K562 (cell line): ENCODE results near the gene SLC7A1. TPM values are rescaled to one million over a fixed set of nuclear protein-coding genes. Genes with fewer than 3 reads are reported as not detected.

Experiments
- ATAC-seq: fragments of 200-7000 bp; cut with Tn5 transposase; 3 replicates; pipeline ENCODE4 v1.9.1; 2020; ENCODE audit warnings: moderate library complexity
- BruUV-seq: library from RNA; stranded (reverse); fragments of 400-500 nt; replicated peaks from 2 replicates; lab custom pipeline; 2021; lab: Mats Ljungman, UMichigan
- CTCF ChIA-PET: fragments of 300-600 bp; formaldehyde crosslinking; extraction: SDS; loops from one replicate; lab custom pipeline; 2021; ENCODE audit warnings: low intra/inter-chr PET ratio; lab: Yijun Ruan, JAX
- POLR2A ChIA-PET: fragments of 300-600, 350-650 bp; sonication (Branson Sonifier 250); formaldehyde crosslinking; extraction: SDS; loops from one replicate; lab custom pipeline; 2021; ENCODE audit warnings: antibody characterized with exemption, inconsistent platforms; lab: Yijun Ruan, JAX
- DNase-seq, 4 experiments: peaks; one replicate each; pipeline versions ENCODE4 v3.0.0 to v3.0.0-alpha.2; 2011 to 2018; ENCODE audit warnings: low spot score in 3 of 4, mixed read lengths in 3 of 4; ENCODE audit errors: extremely low read depth in 1 of 4
- FAIRE-seq: peaks from 2 replicates; lab custom pipeline; 2011; peaks lifted over from hg19 to GRCh38; lab: Jason Lieb, UNC
- H2AFZ ChIP-seq: 2 replicates; pipeline ENCODE4 v1.6.0; 2011; ENCODE audit warnings: low read depth, low read length, control low read depth, inconsistent platforms
- H3K27ac ChIP-seq: fragments of 200-600 bp; 3 replicates; pipeline ENCODE4 v1.8.0; 2011; ENCODE audit warnings: low read depth, mild to moderate bottlenecking, control low read depth, inconsistent platforms, low read length, moderate library complexity, mixed read lengths; ENCODE audit errors: extremely low read depth
- H3K27me3 ChIP-seq, 2 experiments: fragments of 300-600 bp in 1 of 2; 2 replicates in 1 of 2; 3 replicates in 1 of 2; pipeline versions ENCODE4 v1.6.0 to v1.8.0; 2011; ENCODE audit warnings: inconsistent platforms in 2 of 2, low read length in 2 of 2, mild to moderate bottlenecking in 1 of 2, mixed read lengths in 1 of 2, moderate library complexity in 1 of 2; ENCODE audit not compliant: control insufficient read depth in 2 of 2, insufficient read depth in 2 of 2
- H3K36me3 ChIP-seq: fragments of 300-600 bp; 3 replicates; pipeline ENCODE4 v1.8.0; 2011; ENCODE audit warnings: mild to moderate bottlenecking, low read length, inconsistent platforms; ENCODE audit not compliant: control insufficient read depth, insufficient read depth
- H3K4me1 ChIP-seq, 2 experiments: fragments of 200-600 bp in 1 of 2; replicated peaks in 1 of 2; 2 replicates in 1 of 2; 3 replicates in 1 of 2; pipeline versions ENCODE4 v1.5.1 to v1.8.0; 2011; ENCODE audit warnings: inconsistent platforms in 2 of 2, low read length in 2 of 2, mild to moderate bottlenecking in 1 of 2, mixed read lengths in 1 of 2, moderate library complexity in 1 of 2; ENCODE audit not compliant: control insufficient read depth in 2 of 2, insufficient read depth in 2 of 2
- H3K4me2 ChIP-seq: 2 replicates; pipeline ENCODE4 v1.6.1; 2011; ENCODE audit warnings: low read length, control low read depth, inconsistent platforms, mixed read lengths; ENCODE audit not compliant: insufficient read depth
- H3K4me3 ChIP-seq: fragments of 200-600 bp; sonication (generic), shearing (Covaris generic); 2 replicates; pipeline ENCODE4 v1.5.1; 2016; ENCODE audit warnings: control low read depth, inconsistent platforms
- H3K79me2 ChIP-seq: fragments of 200-600 bp; 3 replicates; pipeline ENCODE4 v1.8.0; 2011; ENCODE audit warnings: low read length, inconsistent platforms; ENCODE audit not compliant: control insufficient read depth, insufficient read depth
- H3K9ac ChIP-seq, 2 experiments: 2 replicates each; pipeline versions ENCODE4 v1.6.0 to v1.6.1; 2011; ENCODE audit warnings: low read depth in 2 of 2, low read length in 2 of 2, control low read depth in 1 of 2, inconsistent platforms in 1 of 2, mild to moderate bottlenecking in 1 of 2, mixed read lengths in 1 of 2; ENCODE audit not compliant: insufficient read depth in 1 of 2
- H3K9me1 ChIP-seq: one replicate; pipeline ENCODE4 v1.6.0; 2011; ENCODE audit warnings: inconsistent platforms, mild to moderate bottlenecking, low read length, moderate library complexity; ENCODE audit not compliant: control insufficient read depth, insufficient read depth
- H3K9me3 ChIP-seq: replicated peaks from 2 replicates; pipeline ENCODE4 v1.5.1; 2011; ENCODE audit warnings: low read depth, low read length, inconsistent platforms; ENCODE audit not compliant: control insufficient read depth, insufficient read depth
- H4K20me1 ChIP-seq: replicated peaks from 2 replicates; pipeline ENCODE4 v1.6.1; 2011; ENCODE audit warnings: low read length, inconsistent platforms, mixed read lengths; ENCODE audit not compliant: control insufficient read depth, insufficient read depth
- C11orf30 ChIP-seq: fragments of 450-650 bp; IDR thresholded peaks from 2 replicates; pipeline ENCODE4 v1.6.1; 2016; ENCODE audit warnings: low read depth, mild to moderate bottlenecking
- CEBPZ ChIP-seq: fragments of 150-350 bp; IDR thresholded peaks from 2 replicates; pipeline ENCODE4 v1.6.1; 2014; ENCODE audit warnings: low read depth, mild to moderate bottlenecking, low read length, borderline replicate concordance
- NFE2L1 ChIP-seq: fragments of 450-650 bp; IDR thresholded peaks from 2 replicates; pipeline ENCODE4 v1.6.1; 2016; ENCODE audit warnings: missing genetic modification characterization, low read depth, mild to moderate bottlenecking, missing compliant biosample characterization, moderate library complexity, borderline replicate concordance
- TCF15 ChIP-seq: fragments of 250-450 bp; sonication (Bioruptor Pico); IDR thresholded peaks from 2 replicates; pipeline ENCODE4 v1.8.0; 2022; ENCODE audit warnings: moderate library complexity, mild to moderate bottlenecking, inconsistent platforms
- TRIM28 ChIP-seq: fragments of 450-650 bp; IDR thresholded peaks from 2 replicates; pipeline ENCODE4 v1.6.1; 2017
- ZNF445 ChIP-seq: fragments of 250-450 bp; sonication (Bioruptor Pico); IDR thresholded peaks from 2 replicates; pipeline ENCODE4 v1.4.0; 2020; ENCODE audit warnings: low read depth, mild to moderate bottlenecking, moderate library complexity
- in situ Hi-C: fragments of 300-500 bp; cut with MboI; formaldehyde crosslinking; loops from 4 replicates; pipeline ENCODE4 v1.15.0; 2018; ENCODE audit warnings: inconsistent platforms, mixed read lengths
- intact Hi-C: fragments of 100-400 bp; cut with micrococcal nuclease; formaldehyde crosslinking; loops from 2 replicates; pipeline ENCODE4 v1.14.2; 2022
- polyA plus RNA-seq, 8 experiments: library from polyadenylated mRNA; depleted of rRNA in 4 of 8; stranded (reverse) in 5 of 8; unstranded in 3 of 8; fragments of >200 nt; fragmentation: Nextera tagmentation in 2 of 8; fragmentation: Illumina TruSeq in 1 of 8; extraction: Ambion mirVana in 2 of 8; extraction: Trizol in 1 of 8; gene quantifications; 2 replicates each; pipeline versions ENCODE4 v1.2.1 to v1.2.3, GENCODE V29; 2011 to 2014; ENCODE audit warnings: inconsistent platforms in 1 of 8, missing spikeins in 1 of 8
- total RNA-seq, 7 experiments: library from RNA; depleted of rRNA in 6 of 7; stranded (reverse); fragments of >200 nt in 6 of 7; fragmentation: Illumina TruSeq in 2 of 7; extraction: Trizol in 2 of 7; gene quantifications; 2 replicates each; pipeline versions ENCODE4 v1.2.1 to v1.2.3, GENCODE V29; 2011 to 2021; ENCODE audit warnings: low replicate concordance in 1 of 7

SLC7A1 gene
- total and polyA plus RNA-seq, 9 of the 15 experiments (the other 6 are each of a cell fraction or from before 2014, with no cell fraction given) = 3.3 to 69.7 (median 10.8) TPM

DNA sequence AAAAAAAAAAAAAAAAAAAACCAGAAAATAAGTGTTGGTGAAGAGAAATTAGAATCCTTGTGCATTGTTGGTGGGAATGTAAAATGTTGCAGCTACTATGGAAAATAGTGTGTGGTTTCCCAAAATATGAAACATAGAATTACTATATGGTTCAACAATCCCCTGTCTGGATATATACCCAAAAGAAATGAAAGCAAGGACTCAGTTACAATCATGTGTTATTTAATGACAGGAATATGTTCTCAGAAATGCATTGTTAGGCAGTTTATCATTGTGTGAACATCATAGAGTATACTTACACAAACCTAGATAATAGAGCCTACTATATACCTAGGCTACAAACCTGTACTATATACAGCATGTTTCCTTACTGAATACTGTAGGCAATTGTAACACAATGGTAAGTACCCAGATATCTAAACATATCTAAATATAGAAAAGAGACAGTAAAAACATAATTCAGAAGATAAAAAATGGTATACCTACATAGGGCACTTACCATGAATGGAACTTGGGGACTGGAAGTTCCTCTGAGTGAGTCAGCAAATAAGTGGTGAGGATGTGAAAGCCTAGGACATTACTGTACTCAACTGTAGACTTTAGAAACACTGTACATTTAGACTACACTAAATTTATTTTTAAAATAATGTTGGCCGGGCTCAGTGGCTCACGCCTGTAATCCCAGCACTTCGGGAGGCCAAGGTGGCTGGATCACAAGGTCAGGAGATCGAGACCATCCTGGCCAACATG is 25.7 kb upstream of the SLC7A1 start (continued):
- TF ChIP-seq C11orf30 (peak; percentile 60), TRIM28 (no peak), TCF15 (CRISPR knock-in tag) (no peak), NFE2L1 (tag) (0 out of 2 replicates have a peak, but pooled peaks have one; percentile 27), CEBPZ (no peak)
- TF ChIP-seq, all 486 proteins: peak for 6

GRCh38 chr13:29619995-29620394 is 24.5 kb upstream of the SLC7A1 start:
- Histone ChIP-seq H4K20me1 (no peaks in the 10 kb centered on the region), H3K9ac (no peak overlapping the region), H3K4me3 (no peak overlapping the region)
- in situ Hi-C loops = no loop called here
- no peak for TF ChIP-seq ZNF445 (CRISPR knock-in tag)
- TF ChIP-seq, all 486 proteins: peak for 0
- Histone ChIP-seq H3K36me3 (no peaks in the 10 kb centered on the region), H3K79me2 (no peaks in the 10 kb centered on the region), H3K4me1 (no peaks in the 10 kb centered on the region), H3K9me1 (no peaks in the 10 kb centered on the region), H3K27ac (no peak overlapping the region), H2AFZ (no peak overlapping the region), H3K27me3 (peaks cover 0 to 5% of the 10 kb centered on the region in 2 experiments; a peak in 1 of 5 replicates), H3K4me2 (no peak overlapping the region), H3K9me3 (no peaks in the 10 kb centered on the region)
- intact Hi-C loops = no loop called here
- FAIRE-seq (no peak), ATAC-seq (no peak), DNase-seq (no peak)
- BruUV-seq = no TSS peak
- POLR2A ChIA-PET = interaction anchor here (0.7 kb wide), 1 partner anchor 56 kb away, joined by 3 read pairs; no protein-coding TSS in a partner anchor
- CTCF ChIA-PET = no interaction called here
